Glutamatergic neuron (in vitro differentiated cells): ENCODE measurements around the gene CDHR4. TPM values are rescaled to one million over a fixed set of nuclear protein-coding genes. Genes with fewer than 3 reads are reported as not detected.
A peak's percentile ranks its signal among the peaks of the same experiment; 100 is the strongest.
"Not testable (repeated sequence)": the region's sequence is repeated elsewhere in the genome, so short reads cannot be mapped to it uniquely, and the experiment has no call there.

Experiments
- DNase-seq: peaks from one replicate; pipeline ENCODE4 v3.0.0; 2022
- H3K27ac Mint-ChIP-seq: one replicate; pipeline ENCODE4 v1.8.0; 2020; ENCODE audit warnings: mild to moderate bottlenecking, mixed read lengths, inconsistent platforms; ENCODE audit not compliant: unreplicated experiment
- H3K27me3 Mint-ChIP-seq: one replicate; pipeline ENCODE4 v1.8.0; 2020; ENCODE audit warnings: mild to moderate bottlenecking, moderate library complexity, mixed read lengths, inconsistent platforms; ENCODE audit not compliant: unreplicated experiment
- H3K36me3 Mint-ChIP-seq: one replicate; pipeline ENCODE4 v1.8.0; 2020; ENCODE audit warnings: mild to moderate bottlenecking, mixed read lengths, inconsistent platforms; ENCODE audit not compliant: unreplicated experiment
- H3K4me1 Mint-ChIP-seq: one replicate; pipeline ENCODE4 v1.8.0; 2020; ENCODE audit warnings: mild to moderate bottlenecking, low read depth, mixed read lengths, inconsistent platforms; ENCODE audit not compliant: unreplicated experiment
- H3K4me3 Mint-ChIP-seq: one replicate; pipeline ENCODE4 v1.8.0; 2020; ENCODE audit warnings: mild to moderate bottlenecking, mixed read lengths, inconsistent platforms; ENCODE audit not compliant: unreplicated experiment
- H3K9me3 Mint-ChIP-seq: one replicate; pipeline ENCODE4 v1.8.0; 2020; ENCODE audit warnings: mild to moderate bottlenecking, moderate library complexity, mixed read lengths, inconsistent platforms; ENCODE audit not compliant: unreplicated experiment
- microRNA-seq: library from miRNA; unstranded; fragments of <30 nt; microRNA quantifications from one replicate; pipeline ENCODE4, GENCODE V29; 2020; ENCODE audit not compliant: unreplicated experiment
- total RNA-seq: library from RNA; stranded (reverse); fragmentation: NEBNext Ultra II Directional; extraction: Animal tissue kit (Norgen Biotek cat#: 25700); gene quantifications from one replicate; pipeline ENCODE4 v1.2.1, GENCODE V29; 2021; ENCODE audit not compliant: unreplicated experiment
- TF ChIP-seq, protein P1 (sequence below): fragments of 200-600 bp; sonication (generic); IDR thresholded peaks from one replicate; pipeline ENCODE4 v1.5.0; 2021; ENCODE audit not compliant: partially characterized antibody, unreplicated experiment

CDHR4 gene
- total RNA-seq, 1 donor from 2014 or later = not detected

- Mint-ChIP-seq H3K4me3 (no peak overlapping the region), H3K27me3 (peaks cover 4% of the 10 kb centered on the region), H3K27ac (no peak overlapping the region), H3K9me3 (no peaks in the 10 kb centered on the region), H3K4me1 (peaks cover 5% of the 10 kb centered on the region), H3K36me3 (no peaks in the 10 kb centered on the region)
- DNase-seq = no peak
- TF ChIP-seq, protein P1, sequence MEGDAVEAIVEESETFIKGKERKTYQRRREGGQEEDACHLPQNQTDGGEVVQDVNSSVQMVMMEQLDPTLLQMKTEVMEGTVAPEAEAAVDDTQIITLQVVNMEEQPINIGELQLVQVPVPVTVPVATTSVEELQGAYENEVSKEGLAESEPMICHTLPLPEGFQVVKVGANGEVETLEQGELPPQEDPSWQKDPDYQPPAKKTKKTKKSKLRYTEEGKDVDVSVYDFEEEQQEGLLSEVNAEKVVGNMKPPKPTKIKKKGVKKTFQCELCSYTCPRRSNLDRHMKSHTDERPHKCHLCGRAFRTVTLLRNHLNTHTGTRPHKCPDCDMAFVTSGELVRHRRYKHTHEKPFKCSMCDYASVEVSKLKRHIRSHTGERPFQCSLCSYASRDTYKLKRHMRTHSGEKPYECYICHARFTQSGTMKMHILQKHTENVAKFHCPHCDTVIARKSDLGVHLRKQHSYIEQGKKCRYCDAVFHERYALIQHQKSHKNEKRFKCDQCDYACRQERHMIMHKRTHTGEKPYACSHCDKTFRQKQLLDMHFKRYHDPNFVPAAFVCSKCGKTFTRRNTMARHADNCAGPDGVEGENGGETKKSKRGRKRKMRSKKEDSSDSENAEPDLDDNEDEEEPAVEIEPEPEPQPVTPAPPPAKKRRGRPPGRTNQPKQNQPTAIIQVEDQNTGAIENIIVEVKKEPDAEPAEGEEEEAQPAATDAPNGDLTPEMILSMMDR = no peak
Observed at GRCh38 chr3:49750056-49750455, 49.6 kb downstream of the CDHR4 start.

- not testable (repeated sequence) for H3K4me3 Mint-ChIP-seq, H3K36me3 Mint-ChIP-seq, H3K4me1 Mint-ChIP-seq, H3K27ac Mint-ChIP-seq, H3K27me3 Mint-ChIP-seq, H3K9me3 Mint-ChIP-seq
- DNase-seq = peak; percentile 42
Observed at GRCh38 chr3:49748874-49749273, 50.8 kb downstream of the CDHR4 start.

- no peak overlapping the region for H3K4me3 Mint-ChIP-seq
- peaks cover under 1% of the 10 kb centered on the region for H3K27me3 Mint-ChIP-seq
- peaks cover 5% of the 10 kb centered on the region for H3K4me1 Mint-ChIP-seq
- no peak for DNase-seq
- TF ChIP-seq, protein P1 = no peak
- H3K36me3 Mint-ChIP-seq = no peaks in the 10 kb centered on the region
- H3K9me3 Mint-ChIP-seq = no peaks in the 10 kb centered on the region
- H3K27ac Mint-ChIP-seq = peak overlapping the region; percentile 69
Observed at GRCh38 chr3:49747792-49748480, 51.7 kb downstream of the CDHR4 start.

DNA sequence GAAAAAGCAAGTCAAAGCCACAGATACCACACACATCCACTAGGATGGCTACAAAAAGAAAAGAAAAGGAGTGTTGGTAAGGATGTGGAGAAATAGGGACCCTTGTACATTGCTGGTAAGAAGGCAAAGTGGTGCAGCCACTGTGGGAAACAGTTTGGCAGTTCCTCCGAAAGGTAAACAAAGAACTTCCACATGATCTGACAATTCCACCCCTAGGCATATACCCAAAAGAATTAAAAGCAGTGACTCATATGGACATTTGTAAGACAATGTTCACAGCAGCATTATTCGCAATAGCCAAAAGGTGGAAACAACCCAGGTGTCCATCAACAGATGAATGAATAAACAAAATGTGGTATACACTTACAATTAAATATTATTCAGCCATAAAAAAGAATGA lies 53.7 kb downstream of the CDHR4 start:
- Mint-ChIP-seq H3K27me3 (no peaks in the 10 kb centered on the region), H3K4me1 (peaks cover 5% of the 10 kb centered on the region), H3K36me3 (no peaks in the 10 kb centered on the region), H3K27ac (no peak overlapping the region), H3K9me3 (no peaks in the 10 kb centered on the region), H3K4me3 (no peak overlapping the region)
- TF ChIP-seq, protein P1 = no peak
- DNase-seq = no peak

Small RNA genes lying within 50 kb of the gene (microRNA-seq; reads per million reads assigned to microRNA genes)
- not detected for gene MIR5193

Other genes with a start within 250 kb of the CDHR4 start
- gene BSN, start 245.4 kb downstream of the CDHR4 start, total RNA-seq = 46.9 TPM
- gene APEH, start 125.5 kb downstream of the CDHR4 start, total RNA-seq = 119 TPM
- gene MST1, start 110.4 kb downstream of the CDHR4 start, total RNA-seq = 23.4 TPM
- gene RNF123, start 110.3 kb downstream of the CDHR4 start, total RNA-seq = 56.6 TPM
- gene AMIGO3, start 80.2 kb downstream of the CDHR4 start, total RNA-seq = 1.4 TPM
- 21.2 TPM for gene GMPPB, start 75.9 kb downstream of the CDHR4 start, total RNA-seq
- 44.6 TPM for gene IP6K1, start 13.3 kb downstream of the CDHR4 start, total RNA-seq
- gene INKA1, start 3.4 kb upstream of the CDHR4 start, total RNA-seq = 4.2 TPM
- gene UBA7, start 14.1 kb upstream of the CDHR4 start, total RNA-seq = 0.54 TPM
- gene TRAIP, start 56.7 kb upstream of the CDHR4 start, total RNA-seq = 11.3 TPM
- gene CAMKV, start 70.0 kb upstream of the CDHR4 start, total RNA-seq = 518 TPM
- 8.6 TPM for gene MST1R, start 104.0 kb upstream of the CDHR4 start, total RNA-seq
- 15.4 TPM for gene MON1A, start 129.9 kb upstream of the CDHR4 start, total RNA-seq
- gene RBM6, start 140.3 kb upstream of the CDHR4 start, total RNA-seq = 169 TPM